ENCODE measurements around the gene MSI2.

- no peak for TF ChIP-seq CTCF (IDR thresholded peaks at IDR 0.05)
- no peak for TF ChIP-seq POLR2A (IDR thresholded peaks at IDR 0.05)
Observed at GRCh38 chr17:57269052-57269451, 12.7 kb downstream of the MSI2 start.

All from adrenal gland (tissue), 5 donors.